Measurements from ENCODE around the gene GNAS-AS1.

Gene GNAS-AS1

DNA sequence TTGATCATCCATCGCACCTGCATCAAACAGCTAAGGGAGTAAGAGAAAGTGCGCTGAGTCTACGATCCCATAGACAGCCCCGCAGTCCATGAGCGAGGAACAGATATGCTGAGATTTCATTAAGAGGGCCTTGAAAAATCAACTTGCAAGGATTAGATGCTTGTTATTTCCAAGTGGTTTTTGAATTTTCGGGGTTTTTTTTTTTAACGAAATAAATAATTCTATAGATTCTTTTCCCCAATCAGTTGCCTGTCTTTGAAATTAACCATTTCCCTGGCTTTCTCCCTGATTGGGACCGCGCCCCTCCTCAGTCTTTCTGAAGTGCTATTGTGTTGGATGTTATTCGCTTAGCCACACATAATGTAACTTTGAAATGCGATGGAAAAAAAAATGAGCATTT is 48.6 kb downstream of the GNAS-AS1 start:
- no peak for DNase-seq

- no peak for DNase-seq
Observed at GRCh38 chr20:58800134-58800871, 50.4 kb downstream of the GNAS-AS1 start.

DNA sequence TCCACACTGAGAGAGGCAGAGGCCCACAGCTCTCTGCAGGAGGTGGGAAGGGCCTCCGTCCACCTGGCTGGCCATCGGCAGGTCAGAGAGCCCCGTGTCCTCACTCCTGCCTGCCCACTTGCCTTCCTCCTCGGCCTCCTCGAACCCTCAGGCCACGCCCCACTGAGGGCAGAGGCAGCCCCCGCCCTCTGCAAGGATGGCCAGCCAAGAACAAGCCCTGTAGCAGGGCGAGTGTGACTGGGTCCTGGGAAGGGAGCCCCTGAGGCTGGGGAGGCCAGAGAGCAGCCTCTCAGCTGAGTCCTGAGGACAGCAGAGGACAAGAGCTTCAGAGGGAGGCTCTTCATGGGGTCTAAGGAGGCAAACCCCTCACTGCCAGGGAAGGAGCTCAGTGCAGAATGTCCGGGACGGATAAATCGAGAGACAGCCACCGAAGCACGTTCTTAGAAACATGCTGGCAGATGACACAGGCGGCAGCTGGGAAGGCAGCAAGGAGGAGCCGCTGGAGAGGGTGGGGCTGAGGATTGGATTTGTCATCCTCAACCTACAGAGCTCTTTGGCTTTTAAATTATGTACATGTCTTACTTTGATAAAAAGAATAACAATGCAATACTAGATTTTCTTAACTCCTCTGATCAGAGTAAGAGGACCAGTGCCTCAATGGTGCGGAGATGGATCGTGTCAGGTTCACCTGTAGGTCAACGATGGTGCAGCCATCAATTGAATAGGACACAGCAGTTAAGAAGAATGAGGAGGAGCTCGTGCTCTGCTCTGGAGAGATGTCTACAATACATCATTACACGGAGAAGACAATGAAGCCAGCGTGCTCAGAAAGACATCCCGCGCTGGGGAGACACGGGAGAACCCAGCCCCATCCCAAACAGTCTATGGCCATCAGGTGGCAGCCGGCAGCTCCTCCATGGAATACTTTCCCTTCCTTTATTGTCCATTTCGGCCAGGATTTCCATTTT is 53.0 kb downstream of the GNAS-AS1 start:
- no peak for DNase-seq

- DNase-seq, result no peak
Observed at GRCh38 chr20:58795923-58796245, 54.8 kb downstream of the GNAS-AS1 start.

DNA sequence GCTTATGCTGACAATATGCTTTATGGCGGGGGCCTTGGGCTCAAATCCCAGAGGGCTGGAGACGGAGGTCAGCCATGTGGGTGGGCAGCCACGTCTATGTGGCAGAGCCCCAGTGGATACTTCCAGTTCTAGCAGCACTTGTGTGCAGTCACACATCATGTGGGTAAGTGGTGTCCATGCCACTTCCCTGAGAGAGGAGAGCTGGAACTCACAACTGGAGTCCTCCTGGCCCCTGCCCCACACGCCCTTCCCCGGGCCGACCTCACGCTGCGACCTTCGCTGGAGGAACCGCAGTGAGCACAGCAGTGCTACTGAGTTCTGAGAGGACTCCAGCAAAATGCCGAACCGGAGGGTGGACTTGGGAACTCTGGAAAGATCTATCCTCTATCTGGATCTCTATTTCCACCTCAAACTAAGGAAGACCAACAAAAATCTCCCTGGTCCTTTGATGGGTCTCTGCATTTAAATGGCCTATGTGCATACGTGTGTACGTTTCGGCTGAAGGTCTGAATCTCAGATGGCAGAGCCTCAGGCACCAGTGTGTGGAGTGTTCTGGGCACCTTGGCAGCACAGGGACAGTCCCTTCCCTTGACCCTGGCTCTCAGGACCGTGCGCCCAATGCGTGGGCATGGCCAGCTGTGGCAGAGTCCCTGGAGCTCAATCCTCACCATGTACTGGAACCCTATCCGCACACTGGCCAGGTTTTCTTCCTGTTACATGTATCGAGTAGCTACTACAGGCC is 55.4 kb downstream of the GNAS-AS1 start:
- no peak for DNase-seq

DNA sequence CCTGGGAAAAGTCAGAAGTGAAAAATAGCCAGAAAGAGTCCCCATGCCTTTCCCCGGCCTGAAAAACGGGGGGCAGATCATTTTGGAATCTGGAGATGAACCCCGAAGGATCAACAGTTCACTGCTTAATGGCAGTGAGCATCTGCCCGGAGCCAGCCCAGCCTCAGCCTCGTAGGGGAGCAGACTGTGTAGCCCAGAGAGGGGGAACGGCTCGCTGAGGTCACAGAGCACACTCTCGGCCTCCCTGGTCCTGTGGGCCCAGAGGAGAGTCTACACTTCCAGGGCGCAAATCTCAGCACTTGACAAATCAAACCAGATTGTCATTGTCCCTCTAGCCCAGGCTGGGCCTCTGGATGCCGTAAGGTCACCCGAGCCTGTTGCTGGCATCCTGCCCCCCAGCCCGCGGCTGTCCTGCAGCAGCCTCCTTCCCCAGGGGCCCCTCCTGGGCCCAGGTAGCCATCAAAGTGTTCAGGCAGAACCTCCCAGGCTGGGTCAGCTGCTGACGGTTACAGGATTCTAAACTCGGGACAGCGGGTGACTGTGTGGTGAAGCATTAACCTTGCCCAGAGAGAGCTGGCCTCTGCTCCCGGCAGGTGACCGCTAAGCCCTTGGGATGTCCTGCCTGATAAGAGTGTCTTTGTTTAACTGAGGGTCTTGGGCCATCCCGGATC is 56.1 kb downstream of the GNAS-AS1 start:
- no peak for DNase-seq

- no peak for DNase-seq
Observed at GRCh38 chr20:58793512-58794420, 56.9 kb downstream of the GNAS-AS1 start.

DNA sequence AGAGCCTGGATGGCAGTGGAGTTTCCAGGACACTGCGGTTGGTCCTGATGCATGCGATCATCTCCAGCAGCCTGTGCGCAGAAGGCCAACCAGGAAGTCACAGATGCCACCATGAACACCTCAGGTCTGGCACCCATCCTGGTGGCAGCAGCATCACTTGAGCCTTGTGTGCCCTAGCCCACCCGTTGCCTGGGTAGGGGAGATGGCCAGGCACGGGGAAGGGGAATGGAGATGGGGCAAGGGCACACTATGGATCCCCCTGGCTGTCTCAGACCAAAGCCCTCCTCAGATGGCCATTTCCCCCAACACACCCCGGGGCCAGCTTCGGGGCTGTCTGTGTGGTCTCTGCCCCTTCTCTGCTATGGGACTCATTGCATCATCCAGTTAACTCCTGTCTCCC is 58.3 kb downstream of the GNAS-AS1 start:
- DNase-seq, result no peak

DNA sequence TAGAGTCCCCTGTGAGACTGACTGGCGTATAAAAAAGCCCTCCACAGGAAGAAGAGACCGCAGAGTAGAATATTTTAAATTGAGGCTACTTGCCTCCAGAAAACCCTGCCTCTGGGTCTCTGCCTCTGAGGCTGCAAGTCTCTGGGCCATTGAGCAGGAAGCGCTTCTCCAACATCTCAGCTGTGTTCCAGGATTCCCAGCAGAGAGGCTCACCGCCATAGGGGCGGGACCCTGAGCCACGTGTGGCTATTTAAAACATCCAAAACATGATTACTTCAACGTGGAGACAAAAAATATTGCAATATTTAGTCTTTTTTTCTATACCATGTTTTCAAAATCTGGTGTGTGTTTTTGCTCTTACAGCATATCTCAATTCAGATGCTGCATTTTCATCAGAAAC is 59.4 kb downstream of the GNAS-AS1 start:
- DNase-seq, result no peak

DNA sequence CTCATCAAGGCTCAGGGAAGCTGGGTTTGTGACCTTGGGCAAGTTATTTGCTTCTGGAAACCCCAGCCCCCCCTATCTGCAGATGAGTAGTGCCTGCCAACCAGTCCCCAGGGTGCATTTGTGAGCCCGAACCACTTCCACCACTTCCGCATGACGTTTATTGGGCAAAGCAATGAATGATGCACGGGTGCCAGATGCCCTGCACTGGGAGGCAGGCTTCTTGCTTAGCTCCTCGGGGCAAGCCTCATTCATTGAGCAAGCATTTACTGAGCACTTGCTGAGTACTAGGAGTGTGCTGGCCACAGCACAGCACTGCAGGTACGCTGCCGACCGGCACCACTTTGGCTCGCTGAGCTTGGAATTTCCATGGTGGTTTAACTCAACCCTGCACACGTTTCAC is 60.2 kb downstream of the GNAS-AS1 start:
- DNase-seq, result no peak

DNA sequence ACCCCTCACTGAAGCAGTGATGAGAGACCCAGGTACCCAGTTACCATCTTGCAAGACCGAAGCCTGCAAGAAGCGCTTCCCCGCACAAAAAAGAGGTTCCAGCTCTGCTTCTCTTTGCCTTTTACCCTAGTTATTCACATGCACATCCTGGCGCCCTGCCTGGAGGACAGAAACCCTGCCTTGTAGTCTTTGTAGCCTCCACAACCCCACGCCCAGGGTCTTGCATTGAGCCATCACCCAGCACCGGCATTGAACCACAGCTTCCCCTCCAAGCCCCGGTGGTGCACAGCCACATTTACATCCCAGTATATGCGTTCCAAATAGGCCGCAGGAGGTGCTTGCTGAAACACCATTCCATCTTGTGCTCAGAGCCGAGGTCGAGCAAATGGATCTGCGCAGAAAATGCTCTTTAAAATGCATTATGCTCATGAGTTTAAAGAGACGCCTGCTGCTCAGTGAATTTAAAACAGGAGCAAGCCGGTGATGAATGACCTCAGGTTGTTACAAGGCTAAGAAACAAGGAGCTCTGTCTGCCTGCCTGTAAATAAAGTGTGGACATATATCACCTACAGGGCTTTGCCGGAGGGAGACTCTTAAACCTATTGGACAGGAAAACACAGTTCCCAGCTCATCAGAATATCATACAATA is 61.7 kb downstream of the GNAS-AS1 start:
- DNase-seq, result no peak

DNA sequence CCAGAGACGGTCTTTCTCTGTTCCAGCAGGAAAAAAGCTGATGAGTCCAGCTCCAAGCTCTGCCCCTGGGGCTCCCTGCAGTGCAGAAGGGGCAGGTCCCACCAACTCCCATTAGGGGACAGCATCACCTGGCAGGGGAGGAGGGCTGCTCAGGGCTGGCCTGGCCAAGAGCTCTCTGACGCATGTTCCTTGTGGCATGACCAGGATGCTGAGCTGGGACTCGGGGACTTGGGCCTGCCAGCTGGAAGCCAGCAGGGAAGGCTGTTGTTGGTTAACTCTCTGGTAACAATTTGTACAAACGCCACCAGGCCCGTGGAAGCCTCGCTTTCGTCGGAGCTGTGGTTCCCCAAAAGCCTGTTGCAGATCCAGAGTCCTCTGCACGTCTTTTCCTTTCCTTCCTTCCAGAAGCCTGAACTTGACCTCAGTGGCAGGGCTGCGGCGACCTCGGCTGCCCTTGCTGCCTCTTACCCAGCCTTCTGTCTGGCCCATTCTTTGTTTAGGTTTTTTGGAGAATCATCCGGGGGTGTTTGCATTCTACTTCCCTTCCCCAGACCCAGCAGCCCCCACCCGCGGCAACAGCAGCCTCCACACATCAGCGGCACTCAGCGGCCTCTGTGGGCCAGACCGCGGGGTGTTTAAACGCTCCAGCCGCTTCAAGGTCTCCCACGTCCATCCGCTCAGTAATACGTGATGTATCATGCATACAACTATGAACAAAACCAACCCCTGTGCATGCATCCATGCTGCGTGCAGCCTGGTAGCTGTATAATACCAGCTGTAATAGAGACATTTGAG is 63.3 kb downstream of the GNAS-AS1 start:
- no peak for DNase-seq

- no peak for DNase-seq
Observed at GRCh38 chr20:58784321-58785074, 66.2 kb downstream of the GNAS-AS1 start.

GRCh38 chr20:58783511-58784011 is 67.1 kb downstream of the GNAS-AS1 start:
- DNase-seq, result no peak

- no peak for DNase-seq
Observed at GRCh38 chr20:58781138-58781537, 69.6 kb downstream of the GNAS-AS1 start.

DNA sequence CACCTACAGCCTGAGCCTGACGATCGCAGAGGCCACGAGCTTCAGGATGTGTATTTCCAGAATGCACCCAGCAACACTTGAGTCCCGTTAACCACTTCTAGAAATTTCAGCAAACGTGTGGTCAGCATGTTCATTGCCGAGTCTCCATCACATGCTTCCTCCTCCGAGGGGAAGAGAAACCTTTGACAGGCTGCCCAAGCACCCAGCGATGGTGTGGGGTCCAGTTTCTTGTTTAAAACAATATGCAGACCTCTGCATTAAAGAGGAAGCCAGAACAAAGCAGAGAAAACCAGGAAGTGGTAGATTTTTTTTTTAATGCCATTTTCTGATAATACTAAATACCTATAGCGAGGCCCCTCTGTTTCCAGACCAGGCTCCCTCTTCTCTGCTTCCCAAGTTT is 71.9 kb downstream of the GNAS-AS1 start:
- DNase-seq, result no peak

DNA sequence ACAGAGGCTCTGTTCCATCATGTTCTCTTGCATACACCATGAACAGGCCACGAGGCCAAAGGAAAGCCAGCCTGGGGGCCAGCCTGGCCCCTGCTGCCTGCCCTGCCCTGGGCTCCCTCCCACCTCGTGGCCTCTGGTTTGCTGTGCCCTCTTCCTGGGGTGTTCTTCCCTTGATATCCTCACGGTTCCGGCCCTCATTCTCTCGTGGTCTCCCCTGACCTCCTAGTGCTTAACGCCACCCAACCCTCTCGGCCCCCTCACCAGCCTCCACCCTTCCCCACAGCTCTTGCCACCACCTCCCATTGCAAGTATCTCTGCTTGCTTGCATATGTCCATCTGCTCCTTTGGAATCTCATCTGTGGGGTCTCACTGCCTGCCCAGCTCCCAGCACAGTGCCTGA is 73.0 kb downstream of the GNAS-AS1 start:
- no peak for DNase-seq

- DNase-seq, result no peak
Observed at GRCh38 chr20:58776109-58776508, 74.6 kb downstream of the GNAS-AS1 start.

DNA sequence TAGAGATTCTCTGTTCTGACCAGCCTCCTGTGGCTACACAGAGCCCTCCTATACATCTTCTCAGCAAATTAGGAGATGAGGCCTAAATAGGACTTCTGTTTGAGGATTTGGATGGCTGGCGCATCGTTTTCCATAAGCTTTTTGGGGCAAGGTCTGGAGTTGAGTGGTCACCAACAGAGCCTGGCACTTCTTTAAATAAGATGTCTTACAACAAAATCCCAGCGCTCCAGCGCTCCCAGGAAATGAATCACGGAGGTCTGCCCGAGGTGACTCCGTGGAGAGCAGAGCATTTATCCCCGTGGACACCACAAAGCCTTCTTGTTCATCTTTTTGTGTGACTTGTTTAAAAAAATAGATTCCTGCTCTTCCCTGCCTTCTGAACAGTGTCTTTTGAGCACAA is 75.3 kb downstream of the GNAS-AS1 start:
- no peak for DNase-seq
